Lower leg skin (tissue), 4 donors: ENCODE data around the gene DLGAP5. TPM values are rescaled to one million over a fixed set of nuclear protein-coding genes. Genes with fewer than 3 reads are reported as not detected.
A peak's percentile ranks its signal among the peaks of the same experiment; 100 is the strongest.

ENCODE experiments used
- DNase-seq, 2 donors: peaks; one replicate each; pipeline ENCODE4 v3.0.0-alpha.2; 2019; ENCODE audit warnings: low spot score in 2 of 2
- H3K4me3 ChIP-seq: fragments of 200-600 bp; sonication (generic); 2 replicates; pipeline ENCODE4 v1.5.1; 2017; ENCODE audit warnings: mild to moderate bottlenecking, low read depth; ENCODE audit not compliant: poor library complexity, severe bottlenecking
- CTCF ChIP-seq, 3 donors: fragments of 450-650 bp; IDR thresholded peaks; one replicate each; pipeline ENCODE4 v1.5.1; 2016; ENCODE audit warnings: antibody characterized with exemption in 3 of 3, mild to moderate bottlenecking in 3 of 3, moderate library complexity in 2 of 3
- POLR2A ChIP-seq, 2 donors: fragments of 450-650 bp; IDR thresholded peaks; one replicate each; pipeline ENCODE4 v1.6.1; 2016 to 2017; ENCODE audit warnings: antibody characterized with exemption in 2 of 2, mild to moderate bottlenecking in 1 of 2, moderate library complexity in 1 of 2
- WGBS, 2 donors: methylation state at CpG; one replicate each; pipeline ENCODE4 v1.1.5; 2018; 5-methylcytosine and 5-hydroxymethylcytosine counted together
- intact Hi-C: fragments of 100-400 bp; cut with DNase I; formaldehyde crosslinking; loops from one replicate; pipeline ENCODE4 v1.15.0; 2023; ENCODE audit warnings: low total_unique reads
- total RNA-seq, 4 donors: library from RNA; depleted of rRNA; stranded (reverse); fragments of >200 nt; gene quantifications; one replicate each; pipeline ENCODE4 v1.1.0, GENCODE V29; 2016

DLGAP5 gene
- total RNA-seq, 4 donors from 2014 or later: 0.53 to 2.4 (median 1.1) TPM

DNA sequence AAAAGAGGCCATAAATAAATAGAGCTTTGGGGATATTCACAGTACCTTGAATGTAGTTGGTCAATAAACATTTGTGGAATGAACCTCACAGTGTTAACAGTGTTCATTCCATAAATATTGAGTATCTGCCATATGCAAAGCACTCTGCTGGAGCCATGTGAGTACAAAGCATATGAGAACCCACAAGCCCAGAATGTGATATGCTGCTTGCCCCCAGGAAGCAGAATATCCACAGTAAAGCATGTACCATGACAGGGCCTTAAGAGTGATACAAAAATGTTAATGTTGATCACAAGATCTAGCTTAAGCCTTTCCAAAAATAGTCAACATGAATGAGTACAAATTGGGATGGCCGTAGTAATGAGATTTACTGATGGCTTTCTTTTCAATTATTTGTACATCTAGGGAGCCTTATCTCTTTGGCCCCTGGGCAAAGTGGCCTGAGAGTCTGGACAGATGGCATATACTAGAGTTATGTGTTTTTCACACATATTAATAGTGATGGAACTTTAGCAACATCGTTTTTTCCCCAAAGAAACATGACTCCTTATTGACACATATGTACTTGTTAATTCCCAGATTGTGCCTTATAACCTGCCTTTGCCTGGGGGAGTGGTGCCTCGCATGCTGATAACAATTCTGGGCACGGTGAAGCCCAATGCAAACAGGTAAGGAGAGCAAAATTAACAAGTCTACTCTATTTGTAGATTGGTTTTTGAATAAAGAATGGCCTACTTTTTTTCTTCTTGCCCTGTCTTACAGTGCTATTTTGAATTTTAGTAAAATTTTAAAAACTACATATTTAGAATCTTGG lies 51.5 kb downstream of the DLGAP5 start:
- TF ChIP-seq POLR2A (IDR thresholded peaks at IDR 0.05) (no peak), CTCF (IDR thresholded peaks at IDR 0.05) (no peak)
- DNase-seq: no peak
- intact Hi-C loops: loop anchor here (10.0 kb wide), 1 partner anchor 55 kb away; no protein-coding TSS in a partner anchor
- WGBS, 2 donors: 79 to 81% methylated on average over 4 of the region's 4 CpGs
- H3K4me3 ChIP-seq: no peak overlapping the region

- no peak for DNase-seq
These were observed 52.2 kb downstream of the DLGAP5 start for GRCh38 chr14:55139141-55139540.

DNA sequence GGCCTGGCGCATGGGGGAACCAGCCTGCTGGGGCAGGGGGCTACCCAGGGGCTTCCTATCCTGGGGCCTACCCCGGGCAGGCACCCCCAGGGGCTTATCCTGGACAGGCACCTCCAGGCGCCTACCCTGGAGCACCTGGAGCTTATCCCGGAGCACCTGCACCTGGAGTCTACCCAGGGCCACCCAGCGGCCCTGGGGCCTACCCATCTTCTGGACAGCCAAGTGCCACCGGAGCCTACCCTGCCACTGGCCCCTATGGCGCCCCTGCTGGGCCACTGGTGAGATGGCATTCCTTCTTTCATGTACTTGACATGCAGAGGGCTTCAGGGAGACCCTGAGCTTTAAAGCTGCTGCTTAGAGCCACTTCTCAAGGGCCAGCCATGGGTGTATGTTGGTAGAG lies 53.3 kb downstream of the DLGAP5 start:
- H3K4me3 ChIP-seq: no peak overlapping the region
- TF ChIP-seq CTCF (IDR thresholded peaks at IDR 0.05) (no peak), POLR2A (IDR thresholded peaks at IDR 0.05) (no peak)
- 78 to 83% methylated on average over 4 to 7 of the region's 7 CpGs for WGBS, 2 donors
- peak in 1 of 2 donors; percentile 83 for DNase-seq
- intact Hi-C loops: loop anchor here (10.0 kb wide), 1 partner anchor 53 kb away; no protein-coding TSS in a partner anchor

More at GRCh38 chr14:55139141-55139540, 52.2 kb downstream of the DLGAP5 start:
- intact Hi-C loops: loop anchor here (10.0 kb wide), 1 partner anchor 54 kb away; no protein-coding TSS in a partner anchor
- TF ChIP-seq POLR2A (IDR thresholded peaks at IDR 0.05) (no peak), CTCF (IDR thresholded peaks at IDR 0.05) (no peak)
- H3K4me3 ChIP-seq: no peak overlapping the region

GRCh38 chr14:55136885-55137786 lies 54.2 kb downstream of the DLGAP5 start:
- WGBS, 2 donors: 30 to 37% methylated on average over 12 of the region's 12 CpGs
- intact Hi-C loops: loop anchor here (10.0 kb wide), 1 partner anchor 52 kb away; no protein-coding TSS in a partner anchor
- DNase-seq: no peak
- no peak for TF ChIP-seq CTCF (IDR thresholded peaks at IDR 0.05)
- TF ChIP-seq POLR2A (IDR thresholded peaks at IDR 0.05): no peak
- no peak overlapping the region for H3K4me3 ChIP-seq

DNA sequence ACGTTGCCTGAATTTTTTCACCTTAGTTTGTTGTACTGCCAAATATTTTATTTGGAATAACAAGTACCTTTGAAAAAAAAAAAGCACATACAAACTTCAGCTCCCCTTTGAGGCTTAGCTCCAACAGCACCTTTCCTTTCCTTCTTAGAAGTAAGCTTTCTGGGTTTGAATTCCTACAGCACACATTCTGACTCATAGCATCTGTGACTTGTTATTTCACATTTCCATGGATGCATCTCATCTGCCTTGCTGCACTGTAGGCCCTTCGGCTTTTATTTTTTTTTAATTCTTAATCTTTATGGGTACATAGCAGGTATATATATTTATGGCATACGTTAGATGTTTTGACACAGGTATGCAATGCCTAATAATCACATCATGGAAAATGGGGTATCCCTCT lies 55.1 kb downstream of the DLGAP5 start:
- DNase-seq: no peak
- intact Hi-C loops: loop anchor here (10.0 kb wide), 1 partner anchor 51 kb away; no protein-coding TSS in a partner anchor
- TF ChIP-seq POLR2A (IDR thresholded peaks at IDR 0.05) (no peak), CTCF (IDR thresholded peaks at IDR 0.05) (no peak)
- WGBS, 2 donors: 31 to 44% methylated on average over 3 of the region's 3 CpGs
- H3K4me3 ChIP-seq: no peak overlapping the region
